ENCODE measurements around the gene RSPH10B2. TPM values are rescaled to one million over a fixed set of nuclear protein-coding genes. Genes with fewer than 3 reads are reported as not detected.
"Not testable (repeated sequence)": the region's sequence is repeated elsewhere in the genome, so short reads cannot be mapped to it uniquely, and the experiment has no call there.

Gene RSPH10B2
- under 1 TPM; 0.42 to 0.75 TPM for total RNA-seq
- polyA plus RNA-seq (2013, experiment 1 of 2) = 0.28 TPM
- 0.08 TPM for polyA plus RNA-seq (2013, experiment 2 of 2)
- long read RNA-seq, experiment 1 = 0 reads
- long read RNA-seq, experiment 2 = 0 reads
- long read RNA-seq, experiment 3, partial matches to known transcripts = 0 of 2 reads
- long read RNA-seq, experiment 3, other reads (novel, unspliced or antisense) = 2 of 2 reads
- long read RNA-seq, experiment 4 = 0 reads

- DNase-seq = peak; percentile 51
- not testable (repeated sequence) for H3K4me1 Mint-ChIP-seq
These were observed at the start of gene RSPH10B2 for GRCh38 chr7:6753964-6754363. Gene RSPH10B2 (plus strand): TSS chr7:6754103. CDS start chr7:6757678, 3,575 bp downstream.

GRCh38 chr7:6705959-6706665 lies 47.8 kb upstream of the RSPH10B2 start:
- H3K36me3 ChIP-seq (ENCODE audit: control insufficient read depth, insufficient read depth, low read length) = peaks cover 39% of the 10 kb centered on the region
- H3K27ac ChIP-seq (ENCODE audit: low read depth, low read length) = peak overlapping the region; percentile 74
- H3K9ac ChIP-seq (ENCODE audit: extremely low read depth, low read length, poor library complexity, severe bottlenecking) = peak overlapping the region; percentile 92
- H3K27me3 Mint-ChIP-seq (ENCODE audit: insufficient read depth) = peaks cover 22% of the 10 kb centered on the region
- H3K9me3 ChIP-seq (ENCODE audit: control insufficient read depth, low read length) = peaks cover 52% of the 10 kb centered on the region
- no peaks in the 10 kb centered on the region for H3K27me3 ChIP-seq (ENCODE audit: control insufficient read depth, insufficient read depth, low read length, poor library complexity, severe bottlenecking)
- peak overlapping the region; percentile 97 for H3K4me3 ChIP-seq (ENCODE audit: low read length)
- DNase-seq = peak; percentile 51
- H3K4me1 Mint-ChIP-seq = peaks cover 2% of the 10 kb centered on the region
- 0 to 1% methylated on average over 3 to 47 of the region's 47 CpGs for WGBS, 2 experiments (ENCODE audit: insufficient coverage in 1 of 2, insufficient read length in 1 of 2)
- H3K9me3 Mint-ChIP-seq = peaks cover 53% of the 10 kb centered on the region
- no peak for TF ChIP-seq CTCF (conservative IDR thresholded peaks at IDR 0.05)
- H3K27ac Mint-ChIP-seq = peak overlapping the region; percentile 92
- peak overlapping the region; percentile 93 for H3K4me3 Mint-ChIP-seq
- H3K36me3 Mint-ChIP-seq (ENCODE audit: low read depth) = peaks cover 25% of the 10 kb centered on the region
- no peaks in the 10 kb centered on the region for H3K4me1 ChIP-seq (ENCODE audit: control insufficient read depth, insufficient read depth, low read length)

More at GRCh38 chr7:6753964-6754363, at the start of gene RSPH10B2:
- not testable (repeated sequence) for H3K9ac ChIP-seq (ENCODE audit: extremely low read depth, low read length, poor library complexity, severe bottlenecking); H3K9me3 ChIP-seq (ENCODE audit: control insufficient read depth, low read length); H3K4me3 ChIP-seq (ENCODE audit: low read length); H3K36me3 ChIP-seq (ENCODE audit: control insufficient read depth, insufficient read depth, low read length); H3K4me3 Mint-ChIP-seq; H3K27ac ChIP-seq (ENCODE audit: low read depth, low read length); H3K36me3 Mint-ChIP-seq (ENCODE audit: low read depth); H3K27me3 ChIP-seq (ENCODE audit: control insufficient read depth, insufficient read depth, low read length, poor library complexity, severe bottlenecking); H3K27ac Mint-ChIP-seq; H3K9me3 Mint-ChIP-seq; H3K27me3 Mint-ChIP-seq (ENCODE audit: insufficient read depth); H3K4me1 ChIP-seq (ENCODE audit: control insufficient read depth, insufficient read depth, low read length)
- WGBS, 2 experiments (ENCODE audit: insufficient coverage in 1 of 2, insufficient read length in 1 of 2) = 31% methylated on average over 22 of the region's 38 CpGs; no CpG with 5 or more reads in 1 of the 2 experiments

GRCh38 chr7:6706666-6707407 lies 47.1 kb upstream of the RSPH10B2 start, which contains the start of gene ZNF12:
Gene ZNF12 (minus strand): TSS chr7:6706947. CDS start chr7:6705173, 1,774 bp downstream.
- Histone ChIP-seq H3K4me3 (ENCODE audit: low read length) (peak within 1 kb of the TSS; percentile 97), H3K36me3 (ENCODE audit: control insufficient read depth, insufficient read depth, low read length) (peaks cover 31% of the 10 kb centered on the region), H3K4me1 (ENCODE audit: control insufficient read depth, insufficient read depth, low read length) (no peaks in the 10 kb centered on the region), H3K9ac (ENCODE audit: extremely low read depth, low read length, poor library complexity, severe bottlenecking) (peak within 1 kb of the TSS; percentile 92), H3K9me3 (ENCODE audit: control insufficient read depth, low read length) (peaks cover 45% of the 10 kb centered on the region), H3K27ac (ENCODE audit: low read depth, low read length) (peak within 1 kb of the TSS; percentile 74), H3K27me3 (ENCODE audit: control insufficient read depth, insufficient read depth, low read length, poor library complexity, severe bottlenecking) (no peaks in the 10 kb centered on the region)
- Mint-ChIP-seq H3K36me3 (ENCODE audit: low read depth) (peaks cover 25% of the 10 kb centered on the region), H3K4me3 (peak within 1 kb of the TSS; percentile 93), H3K9me3 (peaks cover 53% of the 10 kb centered on the region), H3K27me3 (ENCODE audit: insufficient read depth) (peaks cover 26% of the 10 kb centered on the region), H3K4me1 (peaks cover 2% of the 10 kb centered on the region), H3K27ac (peak within 1 kb of the TSS; percentile 92)
- DNase-seq = peak; percentile 98
- TF ChIP-seq CTCF (conservative IDR thresholded peaks at IDR 0.05) = no peak
- 5 to 6% methylated on average over 50 to 65 of the region's 65 CpGs for WGBS, 2 experiments (ENCODE audit: insufficient coverage in 1 of 2, insufficient read length in 1 of 2)
